GM21528 (cell line): ENCODE results near the gene RHOG.

Experiments used
- ATAC-seq: cut with Tn5 transposase; IDR thresholded peaks from one replicate; pipeline ENCODE4 v1.9.1; 2021; ENCODE audit warnings: mild to moderate bottlenecking, moderate library complexity; ENCODE audit not compliant: unreplicated experiment, low FRiP score

The RHOG gene

DNA sequence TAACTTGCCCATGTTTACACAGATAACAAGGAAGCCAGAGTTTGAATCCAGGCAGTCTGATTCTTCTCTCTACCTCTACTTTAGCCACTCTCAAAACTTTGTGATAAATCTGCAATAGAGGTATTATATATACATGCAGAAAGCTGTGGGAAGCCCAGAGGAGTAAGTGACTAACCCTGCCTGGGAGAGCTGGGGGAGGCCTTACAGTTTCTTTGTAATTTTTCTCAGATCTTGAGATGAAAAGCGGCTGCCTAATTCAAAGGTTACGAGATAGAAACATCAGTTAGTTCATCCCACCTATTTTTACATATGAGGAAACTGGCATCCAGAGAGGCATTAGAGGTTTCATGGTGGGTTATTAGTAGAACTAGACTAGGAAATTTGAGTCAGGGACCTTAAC lies 19.6 kb upstream of the RHOG start:
- no peak for ATAC-seq

DNA sequence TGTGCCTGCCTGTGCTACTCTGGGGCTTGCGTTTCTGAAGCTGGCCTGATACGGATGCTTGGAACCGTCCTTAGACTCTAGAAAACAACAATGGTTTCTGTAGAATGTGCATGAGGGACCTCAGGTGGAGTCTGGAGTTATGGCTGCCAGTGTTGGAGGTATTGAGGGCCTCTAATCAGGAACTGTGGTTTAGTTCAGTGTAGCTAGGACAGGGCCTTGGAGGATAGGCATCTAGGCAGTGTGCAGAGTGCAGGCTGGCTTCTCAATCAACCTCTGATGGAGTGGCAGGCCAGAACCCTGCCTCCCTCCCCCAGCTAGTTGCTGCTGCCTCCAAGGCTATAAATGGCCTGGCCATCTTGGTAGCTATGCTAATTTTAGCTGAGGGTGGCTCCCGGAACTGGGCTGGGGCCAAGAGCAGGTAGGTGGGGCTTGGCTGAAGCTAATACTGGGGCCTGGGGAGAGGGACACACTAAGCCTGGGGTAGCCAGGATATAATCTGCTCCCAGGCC lies 18.7 kb upstream of the RHOG start:
- ATAC-seq, result peak; percentile 33

- ATAC-seq, result no peak
Observed at GRCh38 chr11:3857628-3858027, 16.9 kb upstream of the RHOG start.

- no peak for ATAC-seq
Observed at GRCh38 chr11:3856856-3857553, 16.2 kb upstream of the RHOG start.

DNA sequence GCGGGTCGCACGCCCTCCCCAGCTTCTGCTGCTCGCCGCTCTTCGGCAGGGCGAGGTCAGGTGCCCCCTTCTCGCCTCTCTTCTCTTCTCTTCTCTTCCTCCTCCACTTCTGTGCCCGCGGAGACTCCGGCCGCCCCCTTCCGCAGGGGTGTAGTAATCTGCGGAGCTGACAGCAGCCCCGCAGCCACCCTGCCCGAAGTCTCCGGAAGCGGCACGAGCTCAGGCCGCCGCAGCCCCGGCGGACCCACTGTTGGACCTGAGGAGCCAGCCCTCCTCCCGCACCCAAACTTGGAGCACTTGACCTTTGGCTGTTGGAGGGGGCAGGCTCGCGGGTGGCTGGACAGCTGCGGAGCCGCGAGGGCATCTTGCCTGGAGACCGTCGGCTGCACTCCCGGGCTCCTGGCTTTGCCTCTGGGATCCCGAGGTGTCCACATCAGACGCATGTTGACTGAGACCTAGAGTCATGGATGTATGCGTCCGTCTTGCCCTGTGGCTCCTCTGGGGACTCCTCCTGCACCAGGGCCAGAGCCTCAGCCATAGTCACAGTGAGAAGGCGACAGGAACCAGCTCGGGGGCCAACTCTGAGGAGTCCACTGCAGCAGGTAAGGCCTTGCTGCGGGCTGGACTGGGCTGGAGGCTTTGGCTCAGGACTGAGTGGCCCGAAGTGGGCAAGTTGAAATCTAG lies 15.2 kb upstream of the RHOG start:
- peak; percentile 18 for ATAC-seq

- peak; percentile 62 for ATAC-seq
Observed at GRCh38 chr11:3854977-3855807, 14.4 kb upstream of the RHOG start, which contains the start of gene STIM1. STIM1 (plus strand) TSS chr11:3855664; CDS start chr11:3856271, 607 bp downstream.

GRCh38 chr11:3854660-3854976 lies 13.9 kb upstream of the RHOG start:
- ATAC-seq, result no peak

GRCh38 chr11:3853899-3854659 lies 13.3 kb upstream of the RHOG start:
- ATAC-seq, result peak; percentile 46

DNA sequence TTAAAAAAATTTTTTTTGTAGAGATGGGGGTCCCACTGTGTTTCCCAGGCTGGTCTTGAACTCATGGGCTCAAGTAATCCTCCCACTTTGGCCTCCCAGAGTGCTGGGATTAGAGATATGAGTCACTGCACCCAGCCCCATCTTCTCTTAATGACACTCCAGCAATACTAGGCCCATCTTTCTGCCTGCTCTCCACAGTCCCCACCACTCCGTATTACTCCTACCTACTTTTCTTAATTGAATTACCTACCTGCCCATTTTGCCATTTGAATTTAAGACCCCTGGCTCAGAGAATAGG lies 12.7 kb upstream of the RHOG start:
- no peak for ATAC-seq

- ATAC-seq, result no peak
Observed at GRCh38 chr11:3849297-3849874, 8.6 kb upstream of the RHOG start.

DNA sequence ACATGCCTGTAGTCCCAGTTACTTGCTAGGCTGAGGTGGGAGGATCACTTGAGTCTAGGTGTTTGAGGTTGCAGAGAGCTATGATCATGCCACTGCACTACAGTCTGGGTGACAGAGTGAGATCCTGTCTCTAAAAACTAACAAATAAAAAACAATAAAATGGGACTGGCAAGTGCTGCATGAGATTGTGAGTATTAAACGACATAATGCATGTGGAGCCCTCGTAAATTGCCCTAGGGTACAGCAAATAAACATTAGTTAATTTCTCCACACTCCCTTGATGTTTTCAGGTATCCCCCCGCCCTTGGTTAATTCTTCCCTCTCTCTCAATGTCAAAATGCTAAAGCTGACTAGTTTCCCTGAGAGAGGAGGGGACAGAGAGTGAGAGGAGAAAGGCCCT lies 4.9 kb upstream of the RHOG start:
- ATAC-seq, result no peak

DNA sequence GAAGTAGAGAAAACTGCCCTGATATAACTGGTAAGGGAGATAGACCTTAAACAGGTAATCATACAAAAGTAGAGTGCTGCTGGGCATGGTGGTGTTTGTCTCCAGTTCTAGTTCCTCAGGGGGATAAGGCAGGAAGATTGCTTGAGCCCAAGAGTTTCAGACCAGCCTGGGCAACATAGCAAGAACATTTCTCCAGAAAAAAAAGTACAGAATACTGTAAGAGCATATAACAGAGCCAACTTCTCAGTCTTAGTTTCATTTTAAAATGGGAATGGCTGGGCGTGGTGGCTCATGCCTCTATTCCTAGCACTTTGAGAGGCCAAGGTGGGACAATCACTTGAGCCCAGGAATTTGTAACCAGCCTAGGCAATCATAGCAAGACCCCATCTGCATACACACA lies 4.5 kb upstream of the RHOG start:
- no peak for ATAC-seq

GRCh38 chr11:3843326-3843725 lies 2.6 kb upstream of the RHOG start:
- ATAC-seq, result no peak

DNA sequence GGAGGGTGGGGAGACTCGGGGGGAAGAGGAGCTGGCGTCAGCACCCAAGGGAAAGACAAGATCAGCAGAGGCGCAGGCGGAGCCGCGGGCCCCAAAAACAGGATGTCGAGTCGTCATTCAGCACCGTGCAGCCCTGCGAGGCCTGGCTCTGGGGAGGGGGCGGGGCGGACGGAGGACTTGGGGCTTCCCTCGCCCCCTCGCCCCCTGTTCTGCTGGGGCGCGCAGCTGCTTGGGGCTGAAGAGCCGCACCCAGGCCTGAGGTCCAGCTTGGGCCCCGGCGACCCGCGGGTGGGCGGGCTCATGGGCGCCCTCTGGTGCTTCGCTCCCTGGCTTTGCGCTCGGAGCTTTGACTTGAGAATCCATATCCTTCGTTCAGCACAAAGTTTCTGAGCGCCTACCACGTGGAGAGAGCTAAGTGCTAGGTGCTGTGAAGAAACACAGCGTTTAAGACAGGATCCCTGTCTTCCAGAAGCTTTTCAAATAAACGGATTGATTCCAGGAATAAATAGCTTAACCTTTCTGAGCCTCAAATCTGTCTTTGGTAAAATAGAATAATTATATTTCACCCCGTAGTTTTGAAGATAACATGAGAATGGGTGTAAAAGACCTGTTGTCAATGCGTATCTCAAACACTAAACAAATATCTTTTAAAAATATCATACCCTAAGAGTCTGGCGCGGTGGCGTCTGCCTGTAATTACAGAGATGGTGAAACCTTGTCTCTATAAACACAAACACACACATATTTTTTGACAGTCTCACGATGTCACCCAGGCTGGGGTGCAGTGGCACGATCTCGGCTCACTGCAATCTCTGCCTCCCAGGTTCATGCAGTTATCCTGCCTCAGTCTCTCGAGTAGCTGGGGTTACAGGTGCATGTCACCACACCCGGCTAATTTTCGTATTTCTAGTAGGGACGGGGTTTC lies 929 bp upstream of the RHOG start:
- peak; percentile 52 for ATAC-seq

- peak; percentile 5 for ATAC-seq
Observed at GRCh38 chr11:3840004-3840869, 522 bp downstream of the RHOG start.

- no peak for ATAC-seq
Observed at GRCh38 chr11:3838504-3838903, 2.3 kb downstream of the RHOG start.

GRCh38 chr11:3837793-3838192 lies 3.0 kb downstream of the RHOG start:
- no peak for ATAC-seq

DNA sequence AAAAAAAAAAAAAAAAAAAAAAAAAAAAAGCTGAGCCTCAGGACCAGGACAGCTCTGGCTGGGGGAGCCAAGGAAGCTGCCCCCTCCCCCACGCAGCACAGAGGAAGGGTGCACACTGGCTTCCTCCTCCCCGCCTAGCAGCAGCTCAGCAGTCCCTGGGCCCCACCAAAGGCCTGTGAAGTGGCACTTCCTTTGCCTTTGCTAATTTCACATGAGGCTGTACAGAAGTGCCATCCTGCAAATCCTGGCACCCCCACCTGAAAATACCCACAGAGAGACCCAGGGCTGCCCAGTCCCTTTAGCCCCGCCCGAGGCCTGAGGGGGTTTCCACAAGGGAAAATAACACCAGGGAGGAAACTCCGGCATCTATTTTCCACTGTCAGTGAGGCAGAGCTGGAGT lies 3.9 kb downstream of the RHOG start:
- no peak for ATAC-seq
